Prostate gland (tissue), 2 donors: ENCODE results near the gene KCNK1.

Source experiments
- CTCF ChIP-seq, 4 experiments: fragments of 200-600 bp in 2 of 4; fragments of 450-650 bp in 2 of 4; sonication (generic) in 2 of 4; IDR thresholded peaks; 1 replicate in 3 of 4; 2 replicates in 1 of 4; pipeline ENCODE4 v1.5.1; 2016 to 2019; ENCODE audit warnings: antibody characterized with exemption in 4 of 4, mild to moderate bottlenecking in 2 of 4, moderate library complexity in 2 of 4
- POLR2A ChIP-seq: fragments of 450-650 bp; IDR thresholded peaks from one replicate; pipeline ENCODE4 v1.6.1; 2016; ENCODE audit warnings: antibody characterized with exemption, mild to moderate bottlenecking
- POLR2AphosphoS5 ChIP-seq: sonication (generic); formaldehyde crosslinking; IDR thresholded peaks from one replicate; pipeline ENCODE4 v1.6.1; 2017; ENCODE audit warnings: antibody characterized with exemption

- TF ChIP-seq CTCF (IDR thresholded peaks at IDR 0.05) (no peak), POLR2A (no peak), POLR2AphosphoS5 (no peak)
Measured at GRCh38 chr1:233610628-233611027, 3.3 kb upstream of the KCNK1 start.
